Measurements from ENCODE around the gene UNC45B. TPM values are rescaled to one million over a fixed set of nuclear protein-coding genes. Genes with fewer than 3 reads are reported as not detected.

The UNC45B gene
- total RNA-seq, 1 donor from 2014 or later = not detected

- Mint-ChIP-seq H3K36me3 (ENCODE audit: low read depth) (no peaks in the 10 kb centered on the region), H3K4me1 (no peaks in the 10 kb centered on the region), H3K4me3 (no peak overlapping the region), H3K9me3 (no peaks in the 10 kb centered on the region), H3K27me3 (peaks cover 19% of the 10 kb centered on the region), H3K27ac (no peak overlapping the region)
- DNase-seq (no peak), ATAC-seq (ENCODE audit: low read depth) (no peak)
- CTCF ChIA-PET = no interaction called here
- POLR2A ChIA-PET = no interaction called here
- intact Hi-C loops (cut with micrococcal nuclease) = no loop called here
- TF ChIP-seq CTCF (IDR thresholded peaks at IDR 0.05) = no peak
Measured at GRCh38 chr17:35183332-35183731, 35.7 kb downstream of the UNC45B start.

GRCh38 chr17:35184274-35184673, 36.7 kb downstream of the UNC45B start:
- TF ChIP-seq CTCF (IDR thresholded peaks at IDR 0.05) = no peak
- H3K27ac Mint-ChIP-seq = no peak overlapping the region
- no peak overlapping the region for H3K4me3 Mint-ChIP-seq
- POLR2A ChIA-PET = no interaction called here
- peaks cover 19% of the 10 kb centered on the region for H3K27me3 Mint-ChIP-seq
- H3K9me3 Mint-ChIP-seq = no peaks in the 10 kb centered on the region
- intact Hi-C loops (cut with micrococcal nuclease) = no loop called here
- no peak for ATAC-seq (ENCODE audit: low read depth)
- DNase-seq = no peak
- CTCF ChIA-PET = no interaction called here
- H3K36me3 Mint-ChIP-seq (ENCODE audit: low read depth) = no peaks in the 10 kb centered on the region
- no peaks in the 10 kb centered on the region for H3K4me1 Mint-ChIP-seq

DNA sequence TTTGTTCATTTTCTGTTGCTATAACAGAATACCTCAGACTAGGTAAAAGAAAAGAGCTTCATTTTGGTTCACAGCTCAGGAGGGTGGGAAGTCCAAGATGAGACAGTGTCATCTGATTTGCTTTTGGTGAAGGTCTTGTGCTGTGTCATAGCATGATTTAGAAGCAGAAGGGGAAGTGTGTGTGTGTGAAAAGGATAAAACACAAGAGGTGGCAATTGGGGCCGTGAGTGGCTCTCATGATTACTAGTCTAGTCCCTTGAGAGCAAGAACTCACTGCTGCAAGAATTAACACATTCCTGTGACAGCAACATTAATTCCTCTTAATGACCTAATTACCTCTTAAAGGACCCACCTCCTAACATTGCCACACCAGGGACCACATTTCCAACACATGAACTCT, 38.2 kb downstream of the UNC45B start:
- no peak for TF ChIP-seq CTCF (IDR thresholded peaks at IDR 0.05)
- CTCF ChIA-PET = no interaction called here
- intact Hi-C loops (cut with micrococcal nuclease) = no loop called here
- Mint-ChIP-seq H3K9me3 (no peaks in the 10 kb centered on the region), H3K4me1 (no peaks in the 10 kb centered on the region), H3K27me3 (peaks cover 19% of the 10 kb centered on the region), H3K27ac (no peak overlapping the region), H3K4me3 (no peak overlapping the region), H3K36me3 (ENCODE audit: low read depth) (no peaks in the 10 kb centered on the region)
- ATAC-seq (ENCODE audit: low read depth) = peak; percentile 72
- no peak for DNase-seq
- POLR2A ChIA-PET = no interaction called here

GRCh38 chr17:35187481-35187880, 39.9 kb downstream of the UNC45B start:
- no peaks in the 10 kb centered on the region for H3K36me3 Mint-ChIP-seq (ENCODE audit: low read depth)
- H3K27me3 Mint-ChIP-seq = peaks cover 21% of the 10 kb centered on the region
- ChIA-PET POLR2A (no interaction called here), CTCF (no interaction called here)
- H3K4me1 Mint-ChIP-seq = no peaks in the 10 kb centered on the region
- ATAC-seq (ENCODE audit: low read depth) (no peak), DNase-seq (no peak)
- intact Hi-C loops (cut with micrococcal nuclease) = no loop called here
- no peak overlapping the region for H3K27ac Mint-ChIP-seq
- H3K4me3 Mint-ChIP-seq = no peak overlapping the region
- H3K9me3 Mint-ChIP-seq = no peaks in the 10 kb centered on the region
- no peak for TF ChIP-seq CTCF (IDR thresholded peaks at IDR 0.05)

- intact Hi-C loops (cut with micrococcal nuclease) = no loop called here
- Mint-ChIP-seq H3K4me1 (no peaks in the 10 kb centered on the region), H3K36me3 (ENCODE audit: low read depth) (no peaks in the 10 kb centered on the region), H3K4me3 (no peak overlapping the region), H3K27me3 (peaks cover 20% of the 10 kb centered on the region), H3K27ac (no peak overlapping the region), H3K9me3 (no peaks in the 10 kb centered on the region)
- POLR2A ChIA-PET = no interaction called here
- no peak for DNase-seq
- no peak for ATAC-seq (ENCODE audit: low read depth)
- CTCF ChIA-PET = no interaction called here
- TF ChIP-seq CTCF (IDR thresholded peaks at IDR 0.05) = no peak
Measured at GRCh38 chr17:35188111-35188510, 40.5 kb downstream of the UNC45B start.
